Measurements from ENCODE around the gene UBE2G2.
A peak's percentile ranks its signal among the peaks of the same experiment; 100 is the strongest.

Gene UBE2G2

GRCh38 chr21:44779417-44780136, 22.0 kb downstream of the UBE2G2 start:
- Mint-ChIP-seq H3K27me3 (no peaks in the 10 kb centered on the region), H3K9me3 (no peaks in the 10 kb centered on the region), H3K4me3 (no peak overlapping the region), H3K27ac (no peak overlapping the region), H3K4me1 (peaks cover 7 to 12% of the 10 kb centered on the region in 2 donors), H3K36me3 (peaks cover 28 to 52% of the 10 kb centered on the region in 2 donors)
- DNase-seq = no peak
- ATAC-seq (replicated peaks) = no peak

- H3K27me3 Mint-ChIP-seq = no peaks in the 10 kb centered on the region
- peaks cover 30 to 52% of the 10 kb centered on the region in 2 donors for H3K36me3 Mint-ChIP-seq
- H3K4me1 Mint-ChIP-seq = peaks cover 7 to 12% of the 10 kb centered on the region in 2 donors
- ATAC-seq (replicated peaks) = no peak
- H3K27ac Mint-ChIP-seq = no peak overlapping the region
- DNase-seq = no peak
- H3K9me3 Mint-ChIP-seq = no peaks in the 10 kb centered on the region
- no peak overlapping the region for H3K4me3 Mint-ChIP-seq
Measured at GRCh38 chr21:44778983-44779382, 22.6 kb downstream of the UBE2G2 start.

- Mint-ChIP-seq H3K4me3 (no peak overlapping the region), H3K27me3 (no peaks in the 10 kb centered on the region), H3K4me1 (peaks cover 7 to 10% of the 10 kb centered on the region in 2 donors), H3K9me3 (no peaks in the 10 kb centered on the region), H3K27ac (no peak overlapping the region), H3K36me3 (peaks cover 31 to 52% of the 10 kb centered on the region in 2 donors)
- ATAC-seq (replicated peaks) (no peak), DNase-seq (no peak)
Measured at GRCh38 chr21:44778499-44778911, 23.1 kb downstream of the UBE2G2 start.

GRCh38 chr21:44778094-44778493, 23.5 kb downstream of the UBE2G2 start:
- peaks cover 4 to 6% of the 10 kb centered on the region in 2 donors for H3K4me1 Mint-ChIP-seq
- H3K4me3 Mint-ChIP-seq = no peak overlapping the region
- no peaks in the 10 kb centered on the region for H3K27me3 Mint-ChIP-seq
- no peak for DNase-seq
- no peak for ATAC-seq (replicated peaks)
- H3K9me3 Mint-ChIP-seq = no peaks in the 10 kb centered on the region
- H3K36me3 Mint-ChIP-seq = peaks cover 30 to 51% of the 10 kb centered on the region in 2 donors
- no peak overlapping the region for H3K27ac Mint-ChIP-seq

GRCh38 chr21:44774972-44775371, 26.6 kb downstream of the UBE2G2 start:
- peaks cover 42 to 57% of the 10 kb centered on the region in 2 donors for H3K36me3 Mint-ChIP-seq
- no peaks in the 10 kb centered on the region for H3K9me3 Mint-ChIP-seq
- no peak overlapping the region for H3K27ac Mint-ChIP-seq
- peaks cover 0 to 5% of the 10 kb centered on the region in 2 donors for H3K4me1 Mint-ChIP-seq
- ATAC-seq (replicated peaks) = no peak
- no peaks in the 10 kb centered on the region for H3K27me3 Mint-ChIP-seq
- H3K4me3 Mint-ChIP-seq = no peak overlapping the region
- DNase-seq = no peak

- Mint-ChIP-seq H3K9me3 (no peaks in the 10 kb centered on the region), H3K27me3 (no peaks in the 10 kb centered on the region), H3K4me3 (no peak overlapping the region), H3K27ac (no peak overlapping the region), H3K36me3 (peaks cover 50 to 68% of the 10 kb centered on the region in 2 donors), H3K4me1 (peaks cover 0 to 5% of the 10 kb centered on the region in 2 donors)
- no peak for DNase-seq
- ATAC-seq (replicated peaks) = no peak
Measured at GRCh38 chr21:44773291-44773932, 28.2 kb downstream of the UBE2G2 start.

- H3K36me3 Mint-ChIP-seq = peaks cover 46 to 66% of the 10 kb centered on the region in 2 donors
- H3K4me3 Mint-ChIP-seq = no peak overlapping the region
- no peak overlapping the region for H3K27ac Mint-ChIP-seq
- H3K9me3 Mint-ChIP-seq = no peaks in the 10 kb centered on the region
- DNase-seq (no peak), ATAC-seq (replicated peaks) (no peak)
- no peaks in the 10 kb centered on the region for H3K4me1 Mint-ChIP-seq
- no peaks in the 10 kb centered on the region for H3K27me3 Mint-ChIP-seq
Measured at GRCh38 chr21:44771896-44772525, 29.6 kb downstream of the UBE2G2 start.

- no peak for ATAC-seq (replicated peaks)
Measured at GRCh38 chr21:44767834-44768831, 33.5 kb downstream of the UBE2G2 start.

GRCh38 chr21:44766818-44767354, 34.7 kb downstream of the UBE2G2 start:
- H3K27ac Mint-ChIP-seq = peak overlapping the region; percentile 66
- ATAC-seq (replicated peaks) = no peak
- peaks cover 26 to 39% of the 10 kb centered on the region in 2 donors for H3K36me3 Mint-ChIP-seq
- no peak for DNase-seq
- H3K4me3 Mint-ChIP-seq = no peak overlapping the region
- no peaks in the 10 kb centered on the region for H3K27me3 Mint-ChIP-seq
- no peaks in the 10 kb centered on the region for H3K9me3 Mint-ChIP-seq
- H3K4me1 Mint-ChIP-seq = peaks cover 9 to 11% of the 10 kb centered on the region in 2 donors

More at GRCh38 chr21:44767834-44768831, 33.5 kb downstream of the UBE2G2 start:
- Mint-ChIP-seq H3K9me3 (no peaks in the 10 kb centered on the region), H3K36me3 (peaks cover 35 to 51% of the 10 kb centered on the region in 2 donors), H3K4me1 (peaks cover 9 to 11% of the 10 kb centered on the region in 2 donors), H3K27ac (peak overlapping the region; percentile 9), H3K27me3 (no peaks in the 10 kb centered on the region), H3K4me3 (no peak overlapping the region)
- DNase-seq = no peak

GRCh38 chr21:44766014-44766817, 35.4 kb downstream of the UBE2G2 start:
- Mint-ChIP-seq H3K36me3 (peaks cover 25 to 35% of the 10 kb centered on the region in 2 donors), H3K27ac (peak overlapping the region; percentile 25), H3K9me3 (no peaks in the 10 kb centered on the region), H3K4me1 (peaks cover 11 to 12% of the 10 kb centered on the region in 2 donors), H3K4me3 (no peak overlapping the region), H3K27me3 (no peaks in the 10 kb centered on the region)
- ATAC-seq (replicated peaks) = no peak
- no peak for DNase-seq

- Mint-ChIP-seq H3K36me3 (peaks cover 19 to 34% of the 10 kb centered on the region in 2 donors), H3K27me3 (no peaks in the 10 kb centered on the region), H3K27ac (peak overlapping the region; percentile 79), H3K4me3 (no peak overlapping the region), H3K9me3 (no peaks in the 10 kb centered on the region), H3K4me1 (peaks cover 11 to 12% of the 10 kb centered on the region in 2 donors)
- peak in 1 of 2 donors; percentile 26 for ATAC-seq (replicated peaks)
- DNase-seq = no peak
Measured at GRCh38 chr21:44765231-44766013, 36.2 kb downstream of the UBE2G2 start.

Measured in stimulated activated naive B cell treated with anti-CD40 and anti-IgM and Interleukin-4, amounts not matched to agents 10 μg/mL and 1 μg/mL and 100 μg/mL, for 72 hours (primary cell).